Measurements from ENCODE around the gene MCM3. TPM values are rescaled to one million over a fixed set of nuclear protein-coding genes. Genes with fewer than 3 reads are reported as not detected.

Gene MCM3
- total RNA-seq, 4 donors from 2014 or later, result 21.8 to 120 (median 64.7) TPM

DNA sequence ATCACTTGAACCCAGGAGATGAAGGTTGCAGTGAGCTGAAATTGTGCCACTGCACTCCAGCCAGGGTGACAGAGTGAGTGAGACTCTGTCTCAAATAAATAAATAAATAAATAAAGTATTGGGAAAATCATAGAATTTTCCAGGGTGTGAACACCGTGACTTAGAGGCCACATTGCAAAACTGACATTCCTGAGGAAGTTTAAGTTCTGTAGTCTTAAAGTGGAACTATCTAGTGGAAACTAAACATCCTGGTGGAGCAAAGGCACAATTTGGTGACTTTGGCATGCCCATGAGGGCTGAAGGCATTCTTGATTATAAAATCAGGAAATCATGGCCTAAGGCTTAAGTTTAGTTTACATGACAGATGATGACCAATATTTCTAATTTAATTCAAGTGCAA lies 32.7 kb upstream of the MCM3 start:
- TF ChIP-seq, protein P1, sequence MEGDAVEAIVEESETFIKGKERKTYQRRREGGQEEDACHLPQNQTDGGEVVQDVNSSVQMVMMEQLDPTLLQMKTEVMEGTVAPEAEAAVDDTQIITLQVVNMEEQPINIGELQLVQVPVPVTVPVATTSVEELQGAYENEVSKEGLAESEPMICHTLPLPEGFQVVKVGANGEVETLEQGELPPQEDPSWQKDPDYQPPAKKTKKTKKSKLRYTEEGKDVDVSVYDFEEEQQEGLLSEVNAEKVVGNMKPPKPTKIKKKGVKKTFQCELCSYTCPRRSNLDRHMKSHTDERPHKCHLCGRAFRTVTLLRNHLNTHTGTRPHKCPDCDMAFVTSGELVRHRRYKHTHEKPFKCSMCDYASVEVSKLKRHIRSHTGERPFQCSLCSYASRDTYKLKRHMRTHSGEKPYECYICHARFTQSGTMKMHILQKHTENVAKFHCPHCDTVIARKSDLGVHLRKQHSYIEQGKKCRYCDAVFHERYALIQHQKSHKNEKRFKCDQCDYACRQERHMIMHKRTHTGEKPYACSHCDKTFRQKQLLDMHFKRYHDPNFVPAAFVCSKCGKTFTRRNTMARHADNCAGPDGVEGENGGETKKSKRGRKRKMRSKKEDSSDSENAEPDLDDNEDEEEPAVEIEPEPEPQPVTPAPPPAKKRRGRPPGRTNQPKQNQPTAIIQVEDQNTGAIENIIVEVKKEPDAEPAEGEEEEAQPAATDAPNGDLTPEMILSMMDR (IDR thresholded peaks at IDR 0.05), result no peak
- TF ChIP-seq POLR2A (IDR thresholded peaks at IDR 0.05), result no peak
- Histone ChIP-seq H3K9me3 (no peaks in the 10 kb centered on the region), H3K4me1 (no peaks in the 10 kb centered on the region), H3K4me3 (no peak overlapping the region), H3K27ac (no peak overlapping the region), H3K27me3 (no peaks in the 10 kb centered on the region), H3K36me3 (no peaks in the 10 kb centered on the region)
- DNase-seq, result no peak
- intact Hi-C loops (cut with DNase I; ENCODE audit: low total_unique reads), result no loop called here

DNA sequence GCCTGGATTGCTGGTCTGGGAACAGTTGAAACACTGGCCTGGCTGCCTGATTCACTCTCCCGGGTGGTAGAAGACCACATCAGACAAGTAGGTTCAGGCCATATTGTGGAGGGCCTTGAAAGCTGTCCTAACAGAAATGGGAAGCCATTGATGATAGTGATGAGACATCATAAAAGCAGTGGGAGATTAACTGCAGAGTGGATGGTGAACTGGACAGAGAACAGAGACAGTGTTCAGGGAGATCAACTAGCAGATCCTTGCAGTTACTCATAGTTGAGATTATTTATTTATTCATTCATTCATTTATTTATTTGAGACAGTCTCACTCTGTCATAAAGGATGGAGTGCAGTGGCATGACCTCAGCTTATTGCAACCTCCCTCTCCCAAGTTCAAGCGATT lies 30.2 kb upstream of the MCM3 start:
- DNase-seq, result no peak
- TF ChIP-seq, protein P1 (IDR thresholded peaks at IDR 0.05), result no peak
- no peak for TF ChIP-seq POLR2A (IDR thresholded peaks at IDR 0.05)
- Histone ChIP-seq H3K27me3 (no peaks in the 10 kb centered on the region), H3K27ac (no peak overlapping the region), H3K4me1 (no peaks in the 10 kb centered on the region), H3K4me3 (no peak overlapping the region), H3K9me3 (no peaks in the 10 kb centered on the region), H3K36me3 (no peaks in the 10 kb centered on the region)
- intact Hi-C loops (cut with DNase I; ENCODE audit: low total_unique reads), result no loop called here

DNA sequence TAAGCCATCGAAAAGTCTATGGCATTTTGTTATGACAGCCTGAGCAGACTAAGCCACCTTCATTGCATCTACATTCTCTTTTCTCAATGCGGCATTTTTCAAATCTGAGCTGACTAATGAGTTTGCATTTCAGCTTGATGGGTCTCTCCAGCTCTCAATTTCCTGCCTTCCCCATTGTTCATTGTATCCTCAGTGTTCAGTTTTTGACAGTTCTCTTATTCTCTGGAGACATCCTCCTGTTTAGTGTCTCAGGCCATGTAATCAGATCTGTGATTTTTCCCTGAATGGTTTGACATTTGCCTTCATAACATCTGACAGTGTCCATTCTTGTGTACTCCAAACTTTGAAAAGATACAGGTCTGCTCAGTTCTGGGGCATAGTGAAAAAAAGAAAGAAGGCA lies 27.9 kb upstream of the MCM3 start:
- intact Hi-C loops (cut with DNase I; ENCODE audit: low total_unique reads), result no loop called here
- Histone ChIP-seq H3K9me3 (no peaks in the 10 kb centered on the region), H3K4me1 (no peaks in the 10 kb centered on the region), H3K4me3 (no peak overlapping the region), H3K27me3 (no peaks in the 10 kb centered on the region), H3K36me3 (no peaks in the 10 kb centered on the region), H3K27ac (no peak overlapping the region)
- no peak for TF ChIP-seq POLR2A (IDR thresholded peaks at IDR 0.05)
- TF ChIP-seq, protein P1 (IDR thresholded peaks at IDR 0.05), result no peak
- no peak for DNase-seq

DNA sequence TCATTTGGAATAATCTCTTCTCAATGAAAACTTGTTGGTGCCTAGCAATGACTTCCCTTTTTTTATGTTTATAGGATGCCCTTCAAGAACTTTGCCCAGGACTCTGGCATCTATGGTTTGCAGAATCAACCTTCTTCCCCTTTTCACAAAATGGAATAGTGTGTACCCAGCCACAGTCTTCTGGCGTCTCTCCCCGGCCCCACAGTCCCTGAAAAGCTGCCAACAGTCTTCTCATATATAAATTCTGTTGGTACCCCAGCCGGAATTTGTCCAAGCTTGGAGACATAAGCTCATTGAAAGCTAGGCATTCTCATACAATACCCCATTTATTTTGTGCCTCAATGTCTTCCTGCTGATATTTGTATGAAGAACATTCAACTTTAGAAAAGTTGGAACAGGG lies 26.4 kb upstream of the MCM3 start:
- DNase-seq, result no peak
- Histone ChIP-seq H3K27me3 (no peaks in the 10 kb centered on the region), H3K27ac (no peak overlapping the region), H3K9me3 (no peaks in the 10 kb centered on the region), H3K4me1 (no peaks in the 10 kb centered on the region), H3K36me3 (no peaks in the 10 kb centered on the region), H3K4me3 (no peak overlapping the region)
- TF ChIP-seq, protein P1 (IDR thresholded peaks at IDR 0.05), result no peak
- TF ChIP-seq POLR2A (IDR thresholded peaks at IDR 0.05), result no peak
- intact Hi-C loops (cut with DNase I; ENCODE audit: low total_unique reads), result no loop called here

DNA sequence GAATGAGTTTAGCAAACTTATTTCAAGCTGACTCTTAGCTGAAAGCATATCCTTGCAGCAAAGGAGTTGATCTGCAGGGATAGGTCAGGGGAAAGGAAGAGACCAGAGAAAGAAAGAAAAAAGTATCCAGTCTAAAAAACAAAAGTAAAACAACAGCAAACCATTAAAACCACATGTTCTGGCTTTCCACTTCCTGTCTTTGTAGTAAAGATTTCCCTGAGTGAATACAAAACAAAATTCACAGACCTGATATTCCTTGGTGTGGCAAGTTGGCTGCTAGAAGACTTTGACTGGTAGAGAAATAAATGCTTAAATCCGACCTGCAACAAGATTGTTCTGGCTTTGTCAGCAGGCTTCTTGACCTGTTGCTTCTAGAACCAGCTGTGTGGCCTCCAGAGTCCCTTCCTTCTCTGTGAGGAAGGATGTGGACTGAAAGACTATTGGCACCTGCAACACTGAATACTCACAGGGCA lies 23.4 kb upstream of the MCM3 start:
- TF ChIP-seq, protein P1 (IDR thresholded peaks at IDR 0.05), result no peak
- no peak for TF ChIP-seq POLR2A (IDR thresholded peaks at IDR 0.05)
- intact Hi-C loops (cut with DNase I; ENCODE audit: low total_unique reads), result no loop called here
- H3K27ac ChIP-seq, result no peak overlapping the region

More for the DNA sequence above, 23.4 kb upstream of the MCM3 start:
- Histone ChIP-seq H3K4me1 (no peaks in the 10 kb centered on the region), H3K27me3 (no peaks in the 10 kb centered on the region), H3K4me3 (no peak overlapping the region), H3K36me3 (no peaks in the 10 kb centered on the region), H3K9me3 (no peaks in the 10 kb centered on the region)
- no peak for DNase-seq

All from uterus (tissue), 4 donors.